Lower leg skin (tissue), 4 donors: ENCODE results near the gene ID2. TPM values are rescaled to one million over a fixed set of nuclear protein-coding genes. Genes with fewer than 3 reads are reported as not detected.
"Not testable (repeated sequence)": the region's sequence is repeated elsewhere in the genome, so short reads cannot be mapped to it uniquely, and the experiment has no call there.

Source experiments
- DNase-seq, 2 donors: peaks; one replicate each; pipeline ENCODE4 v3.0.0-alpha.2; 2019; ENCODE audit warnings: low spot score in 2 of 2
- H3K4me3 ChIP-seq: fragments of 200-600 bp; sonication (generic); 2 replicates; pipeline ENCODE4 v1.5.1; 2017; ENCODE audit warnings: mild to moderate bottlenecking, low read depth; ENCODE audit not compliant: poor library complexity, severe bottlenecking
- CTCF ChIP-seq, 3 donors: fragments of 450-650 bp; IDR thresholded peaks; one replicate each; pipeline ENCODE4 v1.5.1; 2016; ENCODE audit warnings: antibody characterized with exemption in 3 of 3, mild to moderate bottlenecking in 3 of 3, moderate library complexity in 2 of 3
- POLR2A ChIP-seq, 2 donors: fragments of 450-650 bp; IDR thresholded peaks; one replicate each; pipeline ENCODE4 v1.6.1; 2016 to 2017; ENCODE audit warnings: antibody characterized with exemption in 2 of 2, mild to moderate bottlenecking in 1 of 2, moderate library complexity in 1 of 2
- WGBS, 2 donors: methylation state at CpG; one replicate each; pipeline ENCODE4 v1.1.5; 2018; 5-methylcytosine and 5-hydroxymethylcytosine counted together
- intact Hi-C: fragments of 100-400 bp; cut with DNase I; formaldehyde crosslinking; loops from one replicate; pipeline ENCODE4 v1.15.0; 2023; ENCODE audit warnings: low total_unique reads
- total RNA-seq, 4 donors: library from RNA; depleted of rRNA; stranded (reverse); fragments of >200 nt; gene quantifications; one replicate each; pipeline ENCODE4 v1.1.0, GENCODE V29; 2016

ID2 gene
- total RNA-seq, 4 donors from 2014 or later: 120 to 271 (median 209) TPM

DNA sequence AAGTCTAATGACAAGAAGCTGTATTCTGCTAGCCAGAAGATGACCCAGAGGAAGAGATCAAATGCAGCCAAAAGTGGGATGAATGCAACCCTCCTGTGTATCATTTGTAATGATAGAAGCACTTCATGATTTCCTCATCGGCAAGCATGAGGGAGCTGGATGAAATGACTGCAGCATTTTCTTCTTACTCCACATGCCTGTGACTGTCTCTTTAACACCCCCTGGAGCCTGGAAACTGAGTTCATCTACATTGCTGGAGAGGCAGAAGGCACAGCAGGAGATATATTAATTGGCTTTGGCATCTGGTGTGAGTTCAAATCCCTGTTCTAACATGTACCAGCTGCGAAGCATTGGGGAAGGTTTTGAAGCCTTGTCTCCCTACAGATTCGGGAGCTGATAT is 37.7 kb downstream of the ID2 start:
- TF ChIP-seq CTCF (IDR thresholded peaks at IDR 0.05): no peak
- no peak for TF ChIP-seq POLR2A (IDR thresholded peaks at IDR 0.05)
- no peak for DNase-seq
- 44 to 46% methylated on average over 3 of the region's 3 CpGs for WGBS, 2 donors
- no peak overlapping the region for H3K4me3 ChIP-seq
- intact Hi-C loops: no loop called here

DNA sequence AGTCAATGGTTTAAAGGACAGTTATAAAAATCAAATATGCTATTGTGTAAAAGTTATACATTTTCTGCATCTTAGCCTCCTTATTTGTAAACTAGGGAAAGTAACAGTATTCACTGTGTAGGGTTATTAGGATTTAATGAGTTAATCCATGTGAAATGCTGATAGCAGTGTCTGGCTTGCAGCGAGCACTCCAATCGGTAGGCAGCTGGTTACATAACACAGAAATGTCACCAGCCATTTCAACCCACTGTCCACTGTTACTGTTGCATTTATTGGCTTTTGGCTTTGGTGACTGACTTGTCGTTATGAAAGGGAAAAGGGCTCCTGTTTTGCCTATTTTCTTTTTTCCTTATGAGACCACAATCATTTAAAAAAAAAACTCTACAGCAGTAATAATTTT is 38.9 kb downstream of the ID2 start:
- intact Hi-C loops: no loop called here
- DNase-seq: no peak
- 61 to 71% methylated on average over 3 of the region's 3 CpGs for WGBS, 2 donors
- TF ChIP-seq POLR2A (IDR thresholded peaks at IDR 0.05) (no peak), CTCF (IDR thresholded peaks at IDR 0.05) (no peak)
- H3K4me3 ChIP-seq: no peak overlapping the region

- 86 to 95% methylated on average over 3 of the region's 3 CpGs for WGBS, 2 donors
- H3K4me3 ChIP-seq: no peak overlapping the region
- TF ChIP-seq CTCF (IDR thresholded peaks at IDR 0.05): no peak
- no peak for TF ChIP-seq POLR2A (IDR thresholded peaks at IDR 0.05)
- no peak for DNase-seq
- intact Hi-C loops: no loop called here
Observed at GRCh38 chr2:8721410-8721809, 39.6 kb downstream of the ID2 start.

- WGBS, 2 donors: 84 to 87% methylated on average over 10 of the region's 10 CpGs
- H3K4me3 ChIP-seq: no peak overlapping the region
- intact Hi-C loops: no loop called here
- no peak for DNase-seq
- TF ChIP-seq POLR2A (IDR thresholded peaks at IDR 0.05) (no peak), CTCF (IDR thresholded peaks at IDR 0.05) (no peak)
Observed at GRCh38 chr2:8722986-8723385, 41.1 kb downstream of the ID2 start.

DNA sequence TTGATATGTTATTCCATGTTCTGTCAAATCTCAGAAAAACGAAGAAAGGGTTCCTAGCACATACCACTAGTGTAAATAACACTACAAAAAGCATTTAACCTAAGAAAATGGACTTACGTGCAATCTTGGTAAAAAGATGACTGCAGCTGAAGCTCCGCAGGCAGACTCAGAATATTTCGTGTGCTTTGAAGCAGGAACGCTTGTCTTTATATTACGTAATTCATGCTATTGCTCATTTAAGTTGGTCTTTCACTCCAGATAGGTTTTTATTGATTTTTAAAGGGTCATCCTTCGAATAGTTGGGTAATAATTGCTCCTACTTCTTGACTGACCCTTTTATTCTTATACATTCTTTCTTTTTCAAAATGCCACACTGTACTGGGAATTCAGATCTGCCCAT is 44.0 kb downstream of the ID2 start:
- no peak overlapping the region for H3K4me3 ChIP-seq
- DNase-seq: no peak
- WGBS, 2 donors: 90 to 92% methylated on average over 7 of the region's 7 CpGs
- intact Hi-C loops: no loop called here
- TF ChIP-seq POLR2A (IDR thresholded peaks at IDR 0.05) (no peak), CTCF (IDR thresholded peaks at IDR 0.05) (no peak)

DNA sequence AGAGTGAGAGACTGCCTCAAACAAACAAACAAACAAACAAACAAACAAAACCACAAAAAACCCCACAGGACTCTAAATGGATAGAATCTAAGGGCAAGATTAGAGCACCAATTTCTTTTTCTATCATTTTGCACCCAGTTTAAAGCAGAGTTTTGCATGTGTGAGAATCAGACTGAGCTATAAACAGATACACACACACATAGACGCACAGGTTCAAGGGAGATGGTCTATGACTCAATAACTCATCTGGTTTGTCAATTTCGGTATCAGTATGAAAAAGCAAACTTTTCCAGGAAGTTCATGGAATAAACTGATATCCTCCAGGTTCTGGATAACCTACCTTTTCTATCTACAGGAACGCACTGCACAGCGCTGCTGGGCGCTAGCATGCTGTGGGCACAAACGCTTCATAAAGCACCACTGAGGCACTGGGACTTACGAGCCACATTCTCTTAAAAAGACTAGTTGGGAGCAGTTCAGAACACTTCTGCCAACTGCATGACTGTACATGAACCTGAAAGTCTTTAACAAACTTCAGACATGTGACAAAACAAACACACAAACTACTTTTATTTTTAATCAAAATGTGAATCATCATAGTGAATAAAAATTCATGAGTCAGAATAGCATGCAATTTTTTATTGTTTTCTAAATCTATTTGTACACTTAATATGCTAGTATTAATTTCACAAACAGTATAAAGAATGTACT is 46.6 kb downstream of the ID2 start:
- intact Hi-C loops: no loop called here
- H3K4me3 ChIP-seq: no peak overlapping the region
- WGBS, 2 donors: 84 to 90% methylated on average over 7 of the region's 7 CpGs
- TF ChIP-seq POLR2A (IDR thresholded peaks at IDR 0.05): no peak
- no peak for TF ChIP-seq CTCF (IDR thresholded peaks at IDR 0.05)
- no peak for DNase-seq

- intact Hi-C loops, DNase-seq, H3K4me3 ChIP-seq: not testable (repeated sequence)
- 88 to 90% methylated on average over 5 of the region's 5 CpGs for WGBS, 2 donors
Observed at GRCh38 chr2:8729101-8729500, 47.2 kb downstream of the ID2 start.
